GM13977 (cell line): ENCODE results near the gene SOX5.
"Not testable (repeated sequence)": the region's sequence is repeated elsewhere in the genome, so short reads cannot be mapped to it uniquely, and the experiment has no call there.

ENCODE experiments used
- DNase-seq: peaks from one replicate; pipeline ENCODE4 v3.0.0; 2012; ENCODE audit warnings: low spot score
- in situ Hi-C: fragments of 300-500 bp; cut with MboI; formaldehyde crosslinking; loops from one replicate; pipeline ENCODE4 v1.12.0; 2022; ENCODE audit warnings: low sequenced_read_pairs, low pct_unique_long_range_greater_than_20kb, mixed read lengths, inconsistent platforms; ENCODE audit not compliant: unreplicated experiment
- TF ChIP-seq, protein P1 (sequence below): IDR thresholded peaks from 2 replicates; pipeline ENCODE4 v1.5.1; 2012; ENCODE audit warnings: mild to moderate bottlenecking, control low read depth; ENCODE audit not compliant: insufficient read depth; ENCODE audit errors: extremely low read depth, missing control alignments

SOX5 gene

DNA sequence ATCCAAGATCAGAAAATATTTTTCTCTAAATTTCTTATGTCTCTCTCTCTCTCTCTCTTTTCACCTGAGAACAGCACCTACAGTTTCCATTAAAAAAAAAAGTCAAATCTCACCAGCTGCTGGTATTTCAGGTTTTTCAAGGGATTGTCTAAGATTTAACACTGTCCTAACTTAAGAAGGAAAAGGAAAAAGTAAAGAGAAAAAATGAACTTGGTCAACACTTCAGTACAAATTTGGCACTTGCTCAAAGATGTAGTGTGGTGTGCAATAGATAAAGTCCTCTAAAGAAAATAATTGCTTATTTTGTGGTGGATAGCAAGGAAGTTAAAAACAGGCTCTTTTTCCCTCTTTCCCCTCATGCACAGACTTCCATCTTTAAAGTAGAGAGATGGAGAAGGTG lies 416.2 kb downstream of the SOX5 start:
- in situ Hi-C loops = no loop called here
- TF ChIP-seq, protein P1, sequence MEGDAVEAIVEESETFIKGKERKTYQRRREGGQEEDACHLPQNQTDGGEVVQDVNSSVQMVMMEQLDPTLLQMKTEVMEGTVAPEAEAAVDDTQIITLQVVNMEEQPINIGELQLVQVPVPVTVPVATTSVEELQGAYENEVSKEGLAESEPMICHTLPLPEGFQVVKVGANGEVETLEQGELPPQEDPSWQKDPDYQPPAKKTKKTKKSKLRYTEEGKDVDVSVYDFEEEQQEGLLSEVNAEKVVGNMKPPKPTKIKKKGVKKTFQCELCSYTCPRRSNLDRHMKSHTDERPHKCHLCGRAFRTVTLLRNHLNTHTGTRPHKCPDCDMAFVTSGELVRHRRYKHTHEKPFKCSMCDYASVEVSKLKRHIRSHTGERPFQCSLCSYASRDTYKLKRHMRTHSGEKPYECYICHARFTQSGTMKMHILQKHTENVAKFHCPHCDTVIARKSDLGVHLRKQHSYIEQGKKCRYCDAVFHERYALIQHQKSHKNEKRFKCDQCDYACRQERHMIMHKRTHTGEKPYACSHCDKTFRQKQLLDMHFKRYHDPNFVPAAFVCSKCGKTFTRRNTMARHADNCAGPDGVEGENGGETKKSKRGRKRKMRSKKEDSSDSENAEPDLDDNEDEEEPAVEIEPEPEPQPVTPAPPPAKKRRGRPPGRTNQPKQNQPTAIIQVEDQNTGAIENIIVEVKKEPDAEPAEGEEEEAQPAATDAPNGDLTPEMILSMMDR = no peak
- no peak for DNase-seq

DNA sequence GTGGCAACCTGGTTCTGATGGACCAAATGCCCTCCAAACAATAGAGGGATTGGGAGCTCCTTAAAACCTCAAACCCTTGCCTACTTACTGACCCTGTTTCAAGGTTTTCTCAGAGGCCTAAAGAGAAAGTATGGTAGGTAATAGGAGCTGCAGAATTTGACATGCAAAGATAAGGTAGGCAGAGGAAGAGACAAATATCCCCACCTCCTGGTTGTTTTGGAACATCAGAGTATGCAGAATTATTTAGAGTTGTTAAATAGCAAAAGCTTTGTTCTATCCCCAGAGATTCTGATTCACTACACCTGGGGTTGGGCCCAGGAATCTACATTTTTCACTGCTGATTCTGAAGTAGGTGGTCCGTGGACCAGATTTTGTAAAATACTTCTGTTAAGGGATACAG lies 421.2 kb downstream of the SOX5 start:
- in situ Hi-C loops = no loop called here
- DNase-seq = no peak
- TF ChIP-seq, protein P1 = no peak

DNA sequence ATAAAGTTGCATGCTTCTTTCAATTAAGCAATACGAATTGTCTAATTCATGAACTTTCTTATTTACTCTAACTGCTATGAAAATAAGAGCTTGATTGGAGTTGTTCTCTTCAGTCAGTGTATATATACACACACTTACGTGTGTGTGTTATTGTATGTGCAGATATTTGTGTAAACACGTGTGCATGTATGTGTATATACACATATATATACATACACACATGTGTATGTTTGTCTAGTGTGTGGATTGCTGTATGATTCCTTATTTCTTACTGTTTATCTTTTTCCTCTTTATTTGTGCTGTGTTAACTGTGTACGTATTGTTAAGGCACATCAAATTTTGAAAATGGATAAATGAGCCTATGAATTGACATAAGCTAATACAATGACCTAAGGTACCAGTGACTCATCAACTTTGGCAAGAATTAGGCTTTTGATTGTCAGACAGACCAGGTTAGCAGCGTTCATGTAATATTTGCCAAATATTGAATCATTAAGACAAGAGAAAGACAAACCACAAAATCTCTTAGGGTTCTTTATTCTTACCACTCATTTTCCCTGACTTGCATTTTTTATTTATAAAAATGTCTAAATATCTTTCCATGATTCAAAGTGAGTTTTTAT lies 423.9 kb downstream of the SOX5 start:
- DNase-seq = no peak
- in situ Hi-C loops = no loop called here
- TF ChIP-seq, protein P1 = no peak

DNA sequence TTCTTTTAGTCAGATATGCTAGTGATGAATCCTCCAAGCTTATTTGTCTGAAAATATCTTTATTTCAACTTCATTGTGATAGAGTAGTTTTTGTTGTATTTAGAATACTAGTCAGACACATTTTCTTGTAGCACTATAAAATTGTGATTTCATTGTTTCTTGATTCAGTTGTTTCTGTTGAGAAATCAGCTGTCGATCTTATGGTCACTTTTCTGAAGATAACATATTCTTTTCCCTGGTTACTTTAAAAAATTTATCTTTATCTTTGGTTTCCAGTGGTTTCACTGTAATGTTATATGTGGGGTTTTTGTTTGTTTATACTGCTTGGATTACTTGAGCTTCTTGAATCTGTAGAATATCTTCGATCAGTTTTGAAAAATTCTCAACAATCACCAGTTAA lies 426.1 kb downstream of the SOX5 start:
- in situ Hi-C loops = no loop called here
- DNase-seq = no peak
- TF ChIP-seq, protein P1 = no peak

DNA sequence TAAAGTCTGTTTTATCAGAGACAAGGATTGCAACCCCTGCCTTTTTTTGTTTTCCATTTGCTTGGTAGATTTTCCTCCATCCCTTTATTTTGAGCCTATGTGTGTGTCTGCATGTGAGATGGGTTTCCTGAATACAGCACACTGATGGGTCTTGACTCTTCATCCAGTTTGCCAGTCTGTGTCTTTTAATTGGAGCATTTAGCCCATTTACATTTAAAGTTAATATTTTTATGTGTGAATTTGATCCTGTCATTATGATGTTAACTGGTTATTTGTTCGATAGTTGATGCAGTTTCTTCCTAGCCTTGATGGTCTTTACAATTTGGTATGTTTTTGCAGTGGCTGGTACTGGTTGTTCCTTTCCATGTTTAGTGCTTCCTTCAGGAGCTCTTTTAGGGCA lies 430.0 kb downstream of the SOX5 start:
- DNase-seq, in situ Hi-C loops: not testable (repeated sequence)

DNA sequence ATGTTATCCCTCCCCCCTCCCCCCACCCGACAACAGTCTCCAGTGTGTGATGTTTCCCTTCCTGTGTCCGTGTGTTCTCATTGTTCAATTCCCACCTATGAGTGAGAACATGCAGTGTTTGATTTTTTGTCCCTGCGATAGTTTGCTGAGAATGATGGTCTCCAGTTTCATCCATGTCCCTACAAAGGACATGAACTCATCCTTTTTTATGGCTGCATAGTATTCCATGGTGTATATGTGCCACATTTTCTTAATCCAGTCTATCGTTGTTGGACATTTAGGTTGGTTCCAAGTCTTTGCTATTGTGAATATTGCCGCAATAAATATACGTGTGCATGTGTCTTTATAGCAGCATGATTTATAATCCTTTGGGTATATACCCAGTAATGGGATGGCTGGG lies 433.7 kb downstream of the SOX5 start:
- in situ Hi-C loops, DNase-seq: not testable (repeated sequence)

DNA sequence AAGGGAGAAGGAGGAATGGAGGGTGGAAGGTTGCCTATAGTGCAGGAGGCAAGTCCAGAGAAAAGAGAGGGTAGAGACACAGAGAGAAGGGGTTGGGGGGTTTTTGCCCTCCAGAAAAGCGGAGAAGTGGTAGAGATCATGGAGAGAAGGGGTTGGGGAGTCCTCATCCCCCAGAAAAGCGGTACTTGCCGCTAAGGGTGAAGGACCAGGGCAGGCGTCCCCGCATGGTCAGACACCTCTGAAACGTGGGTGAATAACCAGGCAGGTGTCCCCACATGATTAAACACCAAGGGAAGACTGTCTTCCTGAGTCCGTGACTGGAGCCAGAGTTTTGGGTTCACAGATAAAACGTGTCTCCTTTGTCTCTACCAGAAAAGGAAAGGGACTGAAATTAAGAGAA lies 439.0 kb downstream of the SOX5 start:
- TF ChIP-seq, protein P1 = no peak
- DNase-seq = no peak
- in situ Hi-C loops = no loop called here

DNA sequence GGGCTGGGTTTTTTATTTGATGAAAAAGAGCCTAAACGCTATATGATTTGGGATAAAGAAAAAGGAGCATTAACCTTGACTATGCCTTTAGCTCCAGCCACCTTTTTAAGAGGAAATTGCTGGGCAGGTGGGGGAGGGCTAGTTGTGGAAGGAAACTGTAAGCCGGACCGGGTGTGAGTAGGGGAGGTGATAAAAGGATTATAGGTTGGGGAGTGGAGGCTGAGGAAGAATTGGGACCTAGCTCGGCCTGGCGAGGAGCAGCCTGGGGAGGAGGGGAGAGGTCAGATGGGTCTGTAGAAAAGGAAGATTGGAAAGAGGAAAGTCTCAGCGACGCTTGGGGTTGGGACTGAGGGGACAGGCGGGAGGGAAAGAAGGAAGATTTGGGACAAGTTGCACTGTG lies 439.6 kb downstream of the SOX5 start:
- DNase-seq, in situ Hi-C loops: not testable (repeated sequence)

DNA sequence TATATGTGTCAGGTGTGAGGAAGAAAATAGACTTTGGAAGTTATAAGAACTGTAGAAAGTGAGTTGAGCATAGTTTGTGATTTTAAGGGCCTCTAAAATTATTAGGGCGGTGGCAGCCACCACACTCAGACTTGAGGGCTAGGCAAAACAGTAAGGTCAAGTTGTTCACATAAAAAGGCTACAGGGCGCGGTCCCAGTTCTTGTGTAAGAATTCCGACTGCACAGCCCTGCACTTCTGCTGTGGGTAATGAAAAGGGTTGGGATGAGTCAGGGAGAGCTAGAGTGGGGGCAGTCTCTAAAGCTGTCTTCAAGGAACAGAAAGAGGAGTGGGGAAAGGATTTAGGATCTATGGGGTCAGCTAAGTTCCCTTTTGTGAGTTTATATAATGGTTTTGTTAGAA lies 441.7 kb downstream of the SOX5 start:
- DNase-seq, in situ Hi-C loops: not testable (repeated sequence)

DNA sequence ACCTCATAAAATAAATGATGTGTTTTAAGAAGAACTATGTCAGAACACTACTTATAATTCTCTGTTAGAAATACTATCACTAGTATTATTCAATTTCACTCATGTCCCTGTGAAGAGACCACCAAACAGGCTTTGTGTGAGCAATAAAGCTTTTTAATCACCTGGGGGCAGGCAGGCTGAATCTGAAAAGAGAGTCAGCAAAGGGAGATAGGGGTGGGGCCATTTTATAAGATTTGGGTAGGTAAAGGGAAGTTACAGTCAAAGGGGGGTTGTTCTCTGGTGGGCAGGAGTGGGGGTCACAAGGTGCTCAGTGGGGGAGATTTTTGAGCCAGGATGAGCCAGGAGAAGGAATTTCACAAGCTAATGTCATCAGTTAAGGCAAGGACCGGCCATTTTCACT lies 443.7 kb downstream of the SOX5 start:
- in situ Hi-C loops, DNase-seq: not testable (repeated sequence)
